Mucosa of descending colon (tissue), 3 donors: ENCODE data around the gene CDKN1C. TPM values are rescaled to one million over a fixed set of nuclear protein-coding genes. Genes with fewer than 3 reads are reported as not detected.

Experiments used
- ATAC-seq: fragments of 200-7000 bp; cut with Tn5 transposase; one replicate; pipeline ENCODE4 v1.9.1; 2020; ENCODE audit warnings: mild to moderate bottlenecking, moderate library complexity
- DNase-seq, 3 donors: peaks; one replicate each; pipeline ENCODE4 v3.0.0-alpha.2; 2020
- H3K36me3 ChIP-seq: fragments of 200-600 bp; one replicate; pipeline ENCODE4 v1.8.0; 2021; ENCODE audit warnings: low read depth, mild to moderate bottlenecking
- H3K4me1 ChIP-seq: fragments of 200-600 bp; one replicate; pipeline ENCODE4 v1.8.0; 2021; ENCODE audit warnings: low read depth, mild to moderate bottlenecking
- H3K4me3 ChIP-seq: fragments of 200-600 bp; one replicate; pipeline ENCODE4 v1.8.0; 2021; ENCODE audit warnings: mild to moderate bottlenecking
- H3K9me3 ChIP-seq: fragments of 200-600 bp; one replicate; pipeline ENCODE4 v1.8.0; 2021; ENCODE audit warnings: mild to moderate bottlenecking
- intact Hi-C, 2 donors: fragments of 100-400 bp; cut with DNase I in 1 of 2; cut with micrococcal nuclease in 1 of 2; formaldehyde crosslinking; loops; one replicate each; pipeline versions ENCODE4 v1.11.0 to v1.11.1; 2022; cut with DNase I, micrococcal nuclease
- total RNA-seq, 3 donors: library from RNA; stranded (reverse); fragmentation: NEBNext Ultra II Directional in 2 of 3; extraction: Animal tissue kit (Norgen Biotek cat#: 25700) in 2 of 3; gene quantifications; one replicate each; pipeline versions ENCODE4 v1.2.1 to v1.2.4, GENCODE V29; 2021 to 2023
- TF ChIP-seq, protein P1 (sequence below): fragments of 200-600 bp; IDR thresholded peaks from one replicate; pipeline ENCODE4 v1.8.0; 2022; ENCODE audit warnings: antibody characterized with exemption, mild to moderate bottlenecking
- donor health status: DM: no; HTN: no; CAD: no; lungs with moderate emphysema.
- donor health status: DM: no; HTN: no; CAD: no.
- donor health status: DM: no; HTN: yes; CAD: no.

The CDKN1C gene
- total RNA-seq, 3 donors from 2014 or later = 3.0 to 40.3 (median 10.2) TPM

DNA sequence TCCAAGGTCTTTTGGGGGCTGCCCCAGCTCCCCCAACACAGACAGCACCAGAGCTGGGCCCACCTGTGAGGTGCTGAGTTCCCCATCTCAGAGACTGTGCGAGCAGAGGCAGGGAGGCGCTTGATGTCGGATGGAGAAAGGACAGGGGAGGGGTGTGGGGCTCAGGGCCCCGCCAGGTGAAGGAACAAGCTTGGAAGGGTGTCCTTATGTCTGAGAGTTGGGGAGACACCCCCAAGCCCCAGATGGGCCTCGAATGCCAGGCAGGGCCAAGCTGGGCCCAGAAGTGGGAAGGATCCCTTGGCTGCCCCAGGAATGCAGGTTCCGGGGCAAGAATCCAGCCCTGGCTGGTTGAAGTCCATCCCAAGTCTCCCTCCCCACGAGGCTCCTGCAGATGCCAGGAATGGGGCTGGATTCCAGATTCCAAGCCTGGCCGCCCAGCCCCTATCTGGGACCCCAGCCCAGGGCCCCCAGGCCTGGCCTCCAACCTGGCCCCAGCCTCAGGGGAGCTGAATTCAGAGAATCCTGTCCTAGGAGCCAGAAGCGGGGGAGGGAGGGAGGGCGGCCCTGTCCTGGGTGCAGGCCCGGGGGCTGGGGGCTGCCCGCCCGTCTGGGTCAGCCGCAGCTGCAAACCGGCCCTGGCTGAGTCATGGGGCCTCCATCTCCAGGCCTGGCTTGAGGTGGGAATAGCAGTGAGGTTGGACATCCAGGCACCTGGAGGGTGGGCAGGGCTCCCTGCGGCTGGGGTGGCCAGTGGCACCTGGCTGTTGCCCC is 50.9 kb downstream of the CDKN1C start:
- Histone ChIP-seq H3K4me3 (no peak overlapping the region), H3K4me1 (no peaks in the 10 kb centered on the region), H3K36me3 (no peaks in the 10 kb centered on the region), H3K9me3 (no peaks in the 10 kb centered on the region)
- intact Hi-C loops = no loop called here
- ATAC-seq = no peak
- TF ChIP-seq, protein P1, sequence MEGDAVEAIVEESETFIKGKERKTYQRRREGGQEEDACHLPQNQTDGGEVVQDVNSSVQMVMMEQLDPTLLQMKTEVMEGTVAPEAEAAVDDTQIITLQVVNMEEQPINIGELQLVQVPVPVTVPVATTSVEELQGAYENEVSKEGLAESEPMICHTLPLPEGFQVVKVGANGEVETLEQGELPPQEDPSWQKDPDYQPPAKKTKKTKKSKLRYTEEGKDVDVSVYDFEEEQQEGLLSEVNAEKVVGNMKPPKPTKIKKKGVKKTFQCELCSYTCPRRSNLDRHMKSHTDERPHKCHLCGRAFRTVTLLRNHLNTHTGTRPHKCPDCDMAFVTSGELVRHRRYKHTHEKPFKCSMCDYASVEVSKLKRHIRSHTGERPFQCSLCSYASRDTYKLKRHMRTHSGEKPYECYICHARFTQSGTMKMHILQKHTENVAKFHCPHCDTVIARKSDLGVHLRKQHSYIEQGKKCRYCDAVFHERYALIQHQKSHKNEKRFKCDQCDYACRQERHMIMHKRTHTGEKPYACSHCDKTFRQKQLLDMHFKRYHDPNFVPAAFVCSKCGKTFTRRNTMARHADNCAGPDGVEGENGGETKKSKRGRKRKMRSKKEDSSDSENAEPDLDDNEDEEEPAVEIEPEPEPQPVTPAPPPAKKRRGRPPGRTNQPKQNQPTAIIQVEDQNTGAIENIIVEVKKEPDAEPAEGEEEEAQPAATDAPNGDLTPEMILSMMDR = no peak
- DNase-seq = no peak

GRCh38 chr11:2833716-2834502 is 51.7 kb downstream of the CDKN1C start:
- no peaks in the 10 kb centered on the region for H3K36me3 ChIP-seq
- DNase-seq (peak in 1 of 3 donors; percentile 29), ATAC-seq (no peak)
- H3K9me3 ChIP-seq = no peaks in the 10 kb centered on the region
- intact Hi-C loops = no loop called here
- TF ChIP-seq, protein P1 = no peak
- no peak overlapping the region for H3K4me3 ChIP-seq
- H3K4me1 ChIP-seq = no peaks in the 10 kb centered on the region

Other genes with a start within 250 kb of the CDKN1C start
- gene KCNQ1OT1, start 185.8 kb downstream of the CDKN1C start, total RNA-seq = 1 to 10 TPM; 1.5 to 1.7 (median 1.7) TPM
- gene PHLDA2, start 43.6 kb upstream of the CDKN1C start, total RNA-seq = 10 to 100 TPM in 2 of 3 donors, 1 to 10 TPM in 1; 8.9 to 25.6 (median 23.9) TPM
- gene NAP1L4, start 106.6 kb upstream of the CDKN1C start, total RNA-seq = 100 to 1,000 TPM in 1 of 3 donors, 10 to 100 TPM in 2; 94.0 to 116 (median 99.8) TPM
- gene CARS1, start 171.6 kb upstream of the CDKN1C start, total RNA-seq = 10 to 100 TPM; 40.9 to 61.0 (median 43.3) TPM